GM12801 (cell line): ENCODE data around the gene SLC9A2.

Experiments used
- CTCF ChIP-seq: IDR thresholded peaks from one replicate; pipeline ENCODE4 v1.5.1; 2011; ENCODE audit warnings: control low read depth; ENCODE audit not compliant: insufficient read length; ENCODE audit errors: extremely low read depth

The SLC9A2 gene

DNA sequence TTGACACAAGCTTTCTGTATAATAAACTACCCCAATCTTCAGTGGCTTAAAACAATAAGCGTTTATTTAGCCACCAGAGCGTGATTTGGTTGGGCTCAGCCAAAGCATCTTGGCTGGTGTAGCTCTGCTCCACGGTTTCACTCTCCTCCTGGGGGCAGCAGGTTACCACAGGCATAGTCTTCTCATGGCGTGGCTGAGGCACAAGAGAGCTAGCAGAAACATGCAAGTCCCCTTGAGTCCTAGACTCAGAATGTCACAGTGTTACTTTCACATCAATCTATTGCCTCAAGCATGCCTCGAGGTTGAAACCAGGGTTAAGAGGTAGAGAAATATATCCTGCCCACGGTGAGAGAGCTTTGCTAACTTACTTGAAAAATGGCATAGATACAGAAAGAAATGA lies 19.9 kb upstream of the SLC9A2 start:
- no peak for TF ChIP-seq CTCF

GRCh38 chr2:102601730-102602129 lies 17.6 kb upstream of the SLC9A2 start:
- no peak for TF ChIP-seq CTCF

GRCh38 chr2:102603904-102604303 lies 15.4 kb upstream of the SLC9A2 start:
- no peak for TF ChIP-seq CTCF

DNA sequence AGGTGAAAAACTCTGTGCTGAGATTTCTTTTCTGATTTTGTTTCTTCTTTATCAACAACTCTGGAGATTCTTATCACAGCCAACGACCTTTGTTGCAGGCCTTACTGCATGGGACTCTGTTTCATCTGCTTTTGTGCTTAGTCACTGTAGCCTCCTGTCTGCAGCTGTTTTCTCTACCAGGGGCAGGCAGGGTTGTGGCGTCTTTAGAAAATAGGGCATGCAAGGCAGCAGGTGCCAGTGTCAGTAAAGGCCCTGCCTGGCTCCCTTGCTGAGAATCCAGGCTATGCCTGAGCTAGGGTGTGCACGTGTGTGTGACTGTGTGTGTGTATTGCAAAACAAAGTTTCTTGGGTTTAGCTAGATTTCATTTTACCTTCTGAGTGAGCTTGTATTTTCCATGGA lies 14.6 kb upstream of the SLC9A2 start:
- TF ChIP-seq CTCF, result no peak

DNA sequence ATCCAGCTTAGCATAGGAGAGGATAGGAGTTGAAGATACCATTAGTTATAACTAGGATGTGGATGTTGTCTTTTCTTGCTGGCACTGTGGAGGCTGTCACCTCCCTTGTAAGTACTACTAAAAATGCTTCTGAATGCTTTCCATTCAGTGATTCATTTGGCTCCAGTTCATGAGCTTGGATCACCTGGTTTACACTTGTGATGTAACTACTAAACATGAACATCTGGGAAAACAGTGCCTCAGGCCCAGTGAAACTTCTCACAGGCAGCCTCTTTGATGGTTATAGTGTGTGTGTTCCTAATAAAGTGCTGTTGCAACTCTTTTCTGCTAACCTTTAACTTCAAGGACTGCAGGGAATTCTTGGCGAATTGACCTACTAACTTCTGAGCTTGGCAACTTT lies 13.0 kb upstream of the SLC9A2 start:
- TF ChIP-seq CTCF, result no peak

- TF ChIP-seq CTCF, result peak; percentile 12
Observed at GRCh38 chr2:102615620-102616436, 3.5 kb upstream of the SLC9A2 start.

GRCh38 chr2:102618452-102619413 lies 620 bp upstream of the SLC9A2 start:
- TF ChIP-seq CTCF, result no peak
